A673 (cell line): Measurements from ENCODE around the gene ZNF182.
"Not testable (repeated sequence)": the region's sequence is repeated elsewhere in the genome, so short reads cannot be mapped to it uniquely, and the experiment has no call there.

Experiments
- CTCF ChIP-seq: fragments of 300-800, 200-600 bp; sonication (generic); conservative IDR thresholded peaks from 2 replicates; pipeline ENCODE4 v1.5.1; 2017; ENCODE audit warnings: low read depth, mild to moderate bottlenecking, antibody characterized with exemption, low read length, moderate library complexity, mixed read lengths
- EZH2 ChIP-seq: fragments of 200-600 bp; sonication (generic); IDR thresholded peaks from 2 replicates; pipeline ENCODE4 v1.6.1; 2017; ENCODE audit warnings: borderline replicate concordance, low read depth, mild to moderate bottlenecking, mixed read lengths, antibody characterized with exemption, low read length; ENCODE audit not compliant: poor library complexity, severe bottlenecking

- not testable (repeated sequence) for TF ChIP-seq CTCF, EZH2
Measured at GRCh38 chrX:47961830-47962229, 42.0 kb downstream of the ZNF182 start.
